ENCODE data around the gene USP49. TPM values are rescaled to one million over a fixed set of nuclear protein-coding genes. Genes with fewer than 3 reads are reported as not detected.

Gene USP49
- total and polyA plus RNA-seq, 2 of the 13 experiments (the other 11 are each of a cell fraction or from before 2014, with no cell fraction given) = 2.9 to 4.3 TPM

DNA sequence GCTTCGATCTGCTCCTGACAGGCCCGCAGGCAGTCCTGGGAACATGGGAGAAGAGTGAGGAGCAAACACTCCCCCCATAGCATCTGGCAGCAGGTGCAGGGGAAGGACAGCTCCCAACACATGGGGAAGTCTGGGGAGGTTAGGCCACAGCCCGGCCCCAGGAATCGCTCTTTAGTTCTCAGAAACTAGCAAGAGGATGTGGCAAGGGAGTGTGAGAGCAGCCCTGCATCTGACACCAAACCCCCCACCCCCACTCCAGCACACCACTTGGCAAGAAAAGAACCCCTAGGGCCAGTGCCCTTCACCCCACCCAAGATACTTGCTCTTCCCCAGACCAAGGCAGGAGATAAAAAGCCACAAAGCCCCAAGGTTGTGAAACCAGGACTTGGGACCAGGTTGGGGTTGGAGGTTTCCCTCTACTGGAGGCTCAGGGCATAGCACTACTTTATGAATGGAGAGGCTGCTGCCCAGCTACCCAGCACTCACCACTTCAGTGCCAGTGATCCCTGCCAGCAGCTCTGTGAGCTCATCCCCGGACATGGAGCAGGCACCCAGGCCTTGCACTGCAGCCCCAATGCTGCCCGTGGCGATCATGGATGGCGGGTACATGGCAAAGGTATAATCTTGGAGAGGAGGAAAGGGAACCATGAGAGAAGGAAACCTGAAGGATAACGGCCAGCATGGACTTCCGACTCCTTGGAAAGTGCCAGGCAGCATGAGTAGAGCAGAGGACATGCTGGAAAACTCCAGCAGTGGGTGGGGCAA is 41.1 kb upstream of the USP49 start (continued):
- TF ChIP-seq SIN3B (IDR thresholded peaks at IDR 0.05; ENCODE audit: low read length) = 0 out of 2 replicates have a peak, but pooled peaks have one; percentile 33
- TF ChIP-seq, protein P1, sequence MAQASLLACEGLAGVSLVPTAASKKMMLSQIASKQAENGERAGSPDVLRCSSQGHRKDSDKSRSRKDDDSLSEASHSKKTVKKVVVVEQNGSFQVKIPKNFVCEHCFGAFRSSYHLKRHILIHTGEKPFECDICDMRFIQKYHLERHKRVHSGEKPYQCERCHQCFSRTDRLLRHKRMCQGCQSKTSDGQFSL (CRISPR knock-in tag; IDR thresholded peaks at IDR 0.05) = no peak
- peak; percentile 25; the same call in 1 of the 2 replicates for TF ChIP-seq FOSL2 (CRISPR knock-in tag; IDR thresholded peaks at IDR 0.05)
- TF ChIP-seq SMC3 (IDR thresholded peaks at IDR 0.05; ENCODE audit: low read length) = peak; percentile 83
- TF ChIP-seq NFE2 (CRISPR knock-in tag; IDR thresholded peaks at IDR 0.05) = no peak
- peak; percentile 21; the same call in 1 of the 2 replicates for TF ChIP-seq MIXL1 (CRISPR knock-in tag; IDR thresholded peaks at IDR 0.05)
- peak; percentile 93 for TF ChIP-seq CEBPB (IDR thresholded peaks at IDR 0.05; ENCODE audit: borderline replicate concordance, low read depth, low read length)
- 0 out of 2 replicates have a peak, but pooled peaks have one; percentile 9 for TF ChIP-seq ZNF792 (CRISPR knock-in tag; IDR thresholded peaks at IDR 0.05)
- peak; percentile 26 for TF ChIP-seq ZNF687 (CRISPR knock-in tag; IDR thresholded peaks at IDR 0.05)
- peak; percentile 13; the same call in 1 of the 2 replicates for TF ChIP-seq BCL6 (CRISPR knock-in tag; IDR thresholded peaks at IDR 0.05)
- TF ChIP-seq CBX5 (CRISPR knock-in tag; IDR thresholded peaks at IDR 0.05; ENCODE audit: borderline replicate concordance) = 0 out of 2 replicates have a peak, but pooled peaks have one; percentile 74
- peak in 1 of 2 experiments; percentile 58; a peak in 2 of 4 replicates for TF ChIP-seq KLF16 (CRISPR knock-in tag; IDR thresholded peaks at IDR 0.05)
- TF ChIP-seq HMGXB4 (CRISPR knock-in tag; IDR thresholded peaks at IDR 0.05; ENCODE audit: borderline replicate concordance in 1 of 2, low read depth in 1 of 2) = peak; percentile 28 to 48; a peak in 1 of 4 replicates
- TF ChIP-seq XRCC5 (optimal IDR thresholded peaks at IDR 0.05; ENCODE audit: low read length) = peak; percentile 89
- TF ChIP-seq ZNF331 (CRISPR knock-in tag; IDR thresholded peaks at IDR 0.05) = peak; percentile 62; the same call in 1 of the 2 replicates
- TF ChIP-seq, protein P2, sequence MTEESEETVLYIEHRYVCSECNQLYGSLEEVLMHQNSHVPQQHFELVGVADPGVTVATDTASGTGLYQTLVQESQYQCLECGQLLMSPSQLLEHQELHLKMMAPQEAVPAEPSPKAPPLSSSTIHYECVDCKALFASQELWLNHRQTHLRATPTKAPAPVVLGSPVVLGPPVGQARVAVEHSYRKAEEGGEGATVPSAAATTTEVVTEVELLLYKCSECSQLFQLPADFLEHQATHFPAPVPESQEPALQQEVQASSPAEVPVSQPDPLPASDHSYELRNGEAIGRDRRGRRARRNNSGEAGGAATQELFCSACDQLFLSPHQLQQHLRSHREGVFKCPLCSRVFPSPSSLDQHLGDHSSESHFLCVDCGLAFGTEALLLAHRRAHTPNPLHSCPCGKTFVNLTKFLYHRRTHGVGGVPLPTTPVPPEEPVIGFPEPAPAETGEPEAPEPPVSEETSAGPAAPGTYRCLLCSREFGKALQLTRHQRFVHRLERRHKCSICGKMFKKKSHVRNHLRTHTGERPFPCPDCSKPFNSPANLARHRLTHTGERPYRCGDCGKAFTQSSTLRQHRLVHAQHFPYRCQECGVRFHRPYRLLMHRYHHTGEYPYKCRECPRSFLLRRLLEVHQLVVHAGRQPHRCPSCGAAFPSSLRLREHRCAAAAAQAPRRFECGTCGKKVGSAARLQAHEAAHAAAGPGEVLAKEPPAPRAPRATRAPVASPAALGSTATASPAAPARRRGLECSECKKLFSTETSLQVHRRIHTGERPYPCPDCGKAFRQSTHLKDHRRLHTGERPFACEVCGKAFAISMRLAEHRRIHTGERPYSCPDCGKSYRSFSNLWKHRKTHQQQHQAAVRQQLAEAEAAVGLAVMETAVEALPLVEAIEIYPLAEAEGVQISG (CRISPR knock-in tag; IDR thresholded peaks at IDR 0.05) = peak; percentile 70
- no peak for TF ChIP-seq KLF15 (CRISPR knock-in tag; IDR thresholded peaks at IDR 0.05; ENCODE audit: borderline replicate concordance)
- TF ChIP-seq ZNF614 (CRISPR knock-in tag; IDR thresholded peaks at IDR 0.05; ENCODE audit: borderline replicate concordance) = 0 out of 2 replicates have a peak, but pooled peaks have one; percentile 51
